Transverse colon (tissue), 4 donors: ENCODE results near the gene ZNF32.

Source experiments
- POLR2AphosphoS5 ChIP-seq, 3 donors: sonication (generic); formaldehyde crosslinking; IDR thresholded peaks; one replicate each; pipeline ENCODE4 v1.6.1; 2016; ENCODE audit warnings: antibody characterized with exemption in 3 of 3
- TF ChIP-seq, protein P1 (sequence below), 5 experiments: fragments of 200-600 bp in 3 of 5; fragments of 450-650 bp in 2 of 5; sonication (generic) in 3 of 5; IDR thresholded peaks; 1 replicate in 2 of 5; 2 replicates in 3 of 5; pipeline ENCODE4 v1.5.1; 2016 to 2017; ENCODE audit warnings: antibody characterized with exemption in 5 of 5, inconsistent platforms in 3 of 5, mild to moderate bottlenecking in 2 of 5, moderate library complexity in 1 of 5

DNA sequence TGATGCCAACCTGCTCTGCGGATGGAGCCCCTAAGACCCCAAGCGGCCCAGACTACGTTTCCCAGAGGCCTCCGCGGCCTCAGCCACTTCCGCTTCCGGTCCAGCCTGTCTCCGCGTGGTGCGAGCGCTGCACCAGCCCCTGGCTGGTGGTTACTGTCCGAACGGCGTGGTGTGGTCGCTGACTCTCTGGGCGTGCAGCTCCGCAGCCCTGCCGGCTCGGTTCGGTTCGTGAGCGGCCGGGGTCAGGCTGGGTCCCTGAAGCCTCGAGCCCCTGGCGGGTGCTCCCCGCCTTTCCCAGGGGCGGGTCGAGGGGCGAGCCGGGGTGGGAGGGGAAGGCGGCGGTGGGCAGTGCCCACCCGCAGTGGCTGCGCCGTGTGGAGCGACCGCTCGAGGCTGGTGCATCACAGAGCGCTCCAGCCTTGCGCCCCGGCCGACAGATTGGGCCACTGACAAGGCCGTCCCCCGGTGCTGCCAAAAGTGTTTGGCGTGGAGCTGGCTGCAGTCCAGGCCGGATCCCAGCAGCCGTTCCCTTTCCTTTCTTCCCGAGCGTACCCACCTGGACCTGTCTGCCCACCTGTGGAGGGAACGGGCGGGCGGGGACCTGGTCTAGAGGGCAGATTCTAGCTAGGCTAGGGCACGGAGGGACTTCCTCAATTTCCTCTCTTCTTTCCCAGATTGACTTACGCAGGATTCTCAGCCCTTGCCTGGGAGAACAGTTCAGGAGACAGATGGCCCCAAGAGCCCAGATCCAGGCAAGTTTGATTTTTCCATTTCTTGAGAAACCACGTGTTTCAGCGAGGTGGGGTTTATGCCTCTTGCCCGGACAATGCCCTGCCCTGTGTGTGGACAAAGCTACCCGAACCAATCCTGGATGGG, 42.1 kb downstream of the ZNF32 start, which contains the start of gene ZNF485:
- TF ChIP-seq, protein P1, sequence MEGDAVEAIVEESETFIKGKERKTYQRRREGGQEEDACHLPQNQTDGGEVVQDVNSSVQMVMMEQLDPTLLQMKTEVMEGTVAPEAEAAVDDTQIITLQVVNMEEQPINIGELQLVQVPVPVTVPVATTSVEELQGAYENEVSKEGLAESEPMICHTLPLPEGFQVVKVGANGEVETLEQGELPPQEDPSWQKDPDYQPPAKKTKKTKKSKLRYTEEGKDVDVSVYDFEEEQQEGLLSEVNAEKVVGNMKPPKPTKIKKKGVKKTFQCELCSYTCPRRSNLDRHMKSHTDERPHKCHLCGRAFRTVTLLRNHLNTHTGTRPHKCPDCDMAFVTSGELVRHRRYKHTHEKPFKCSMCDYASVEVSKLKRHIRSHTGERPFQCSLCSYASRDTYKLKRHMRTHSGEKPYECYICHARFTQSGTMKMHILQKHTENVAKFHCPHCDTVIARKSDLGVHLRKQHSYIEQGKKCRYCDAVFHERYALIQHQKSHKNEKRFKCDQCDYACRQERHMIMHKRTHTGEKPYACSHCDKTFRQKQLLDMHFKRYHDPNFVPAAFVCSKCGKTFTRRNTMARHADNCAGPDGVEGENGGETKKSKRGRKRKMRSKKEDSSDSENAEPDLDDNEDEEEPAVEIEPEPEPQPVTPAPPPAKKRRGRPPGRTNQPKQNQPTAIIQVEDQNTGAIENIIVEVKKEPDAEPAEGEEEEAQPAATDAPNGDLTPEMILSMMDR (IDR thresholded peaks at IDR 0.05): no peak
- TF ChIP-seq POLR2AphosphoS5 (IDR thresholded peaks at IDR 0.05): peak in 2 of 3 donors; percentile 67 to 79
